ENCODE measurements around the gene CELSR1. TPM values are rescaled to one million over a fixed set of nuclear protein-coding genes. Genes with fewer than 3 reads are reported as not detected.
A peak's percentile ranks its signal among the peaks of the same experiment; 100 is the strongest.

The CELSR1 gene
- total RNA-seq, 1 experiment from 2014 or later = 19.6 TPM

- peak; percentile 98 for TF ChIP-seq YY1 (IDR thresholded peaks at IDR 0.05; ENCODE audit: extremely low read depth, insufficient replicate concordance, low read depth, low read length)
- no peak for TF ChIP-seq FOSL1 (IDR thresholded peaks at IDR 0.05; ENCODE audit: low read depth)
- TF ChIP-seq EZH2phosphoT487 (IDR thresholded peaks at IDR 0.05; ENCODE audit: borderline replicate concordance) = no peak
Measured at GRCh38 chr22:46561435-46561905, 24.1 kb upstream of the CELSR1 start (continued).

- CTCF ChIA-PET = no interaction called here
- no peaks in the 10 kb centered on the region for H3K36me3 ChIP-seq (ENCODE audit: control insufficient read depth in 1 of 2, insufficient read depth in 2 of 2, low read length in 2 of 2)
- H3K27me3 ChIP-seq (ENCODE audit: insufficient read depth, low read length) = no peaks in the 10 kb centered on the region
- ATAC-seq = no peak
- no peak for TF ChIP-seq ELF1 (IDR thresholded peaks at IDR 0.05; ENCODE audit: borderline replicate concordance, low read depth)
- TF ChIP-seq SP1 (IDR thresholded peaks at IDR 0.05; ENCODE audit: low read depth) = no peak
- no peak for TF ChIP-seq TCF7L2 (IDR thresholded peaks at IDR 0.05; ENCODE audit: borderline replicate concordance, extremely low read depth, insufficient read depth, insufficient read length)
- TF ChIP-seq RAD21 (IDR thresholded peaks at IDR 0.05; ENCODE audit: low read depth) = no peak
- no peak for TF ChIP-seq SRF (IDR thresholded peaks at IDR 0.05; ENCODE audit: low read depth)
- no peak for TF ChIP-seq ZFX (IDR thresholded peaks at IDR 0.05)
- TF ChIP-seq JUND (IDR thresholded peaks at IDR 0.05) = no peak
- no peak for TF ChIP-seq CBX3 (IDR thresholded peaks at IDR 0.05; ENCODE audit: low read depth)
- TF ChIP-seq EZH2 (IDR thresholded peaks at IDR 0.05) = no peak
- no peak for TF ChIP-seq YY1 (IDR thresholded peaks at IDR 0.05; ENCODE audit: extremely low read depth, insufficient replicate concordance, low read depth, low read length)
- TF ChIP-seq POLR2A (IDR thresholded peaks at IDR 0.05; ENCODE audit: borderline replicate concordance, extremely low read depth, insufficient read depth, insufficient read length) = no peak
- DNase-seq (ENCODE audit: low read depth, low spot score) = no peak
- peak overlapping the region; percentile 81 for H3K4me2 ChIP-seq (ENCODE audit: low read length)
- RAD21 ChIA-PET (ENCODE audit: low non-redundant PET in 1 of 2, low total read pairs in 2 of 2, uncharacterized antibody in 2 of 2, unreplicated experiment in 2 of 2) = interaction anchor here in 1 of 2 experiments (1.0 kb wide), 1 partner anchor 70 kb away, joined by 3 read pairs; no protein-coding TSS in a partner anchor
- H3K4me1 ChIP-seq (ENCODE audit: control insufficient read depth in 1 of 2, insufficient read depth in 2 of 2, low read length in 2 of 2) = peaks cover 19 to 32% of the 10 kb centered on the region in 2 experiments
- H3K9me2 ChIP-seq (ENCODE audit: insufficient read depth) = no peaks in the 10 kb centered on the region
- BruUV-seq (replicated peaks) = TSS peak; percentile 63
- H4K20me1 ChIP-seq (ENCODE audit: insufficient read depth) = no peaks in the 10 kb centered on the region
- H3K9me3 ChIP-seq (ENCODE audit: control insufficient read depth in 1 of 2, insufficient read depth in 1 of 2, low read depth in 1 of 2, low read length in 2 of 2) = no peaks in the 10 kb centered on the region
- POLR2A ChIA-PET = interaction anchor here (1.3 kb wide), 1 partner anchor 202 kb away, joined by 4 read pairs; the partner anchor contains the start of gene TBC1D22A
- H3K4me3 ChIP-seq (replicated peaks in 1 of 2; ENCODE audit: low read depth in 1 of 2, low read length in 2 of 2) = peak overlapping the region; percentile 69 to 73
- H3K79me2 ChIP-seq (ENCODE audit: insufficient read depth, low read length) = no peaks in the 10 kb centered on the region
- no peak overlapping the region for H3K27ac ChIP-seq (ENCODE audit: low read depth, low read length)
- H2AFZ ChIP-seq (ENCODE audit: low read depth, low read length, poor library complexity, severe bottlenecking) = no peak overlapping the region
- peak overlapping the region; percentile 60 for H3K9ac ChIP-seq (ENCODE audit: low read length)
- intact Hi-C loops (cut with micrococcal nuclease) = loop anchor here (5.0 kb wide), 3 partner anchors 102 to 242 kb away; partner anchors contain the start of gene CERK
Measured at GRCh38 chr22:46560696-46561295, 23.4 kb upstream of the CELSR1 start.
